ENCODE data around the gene JAKMIP1.

DNA sequence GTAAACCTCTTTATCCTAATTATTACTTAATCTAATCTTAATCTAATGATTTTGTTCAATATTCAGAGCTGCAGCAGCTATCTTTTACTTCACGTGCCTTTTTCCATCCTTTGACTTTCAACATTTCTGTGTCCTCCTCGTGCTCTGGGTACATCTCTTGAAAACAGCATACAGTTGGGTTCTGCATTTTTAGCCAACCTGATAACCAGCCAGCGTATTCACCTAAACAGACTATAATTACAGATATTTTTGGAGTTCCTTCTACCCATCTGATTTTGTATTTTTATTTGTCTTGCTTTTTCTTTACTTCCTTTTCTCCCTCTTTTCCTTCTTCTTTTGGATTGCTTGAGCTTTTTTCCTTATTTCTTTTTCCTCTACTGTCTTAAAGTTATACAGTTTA is 16.2 kb upstream of the JAKMIP1 start:
- no peak for TF ChIP-seq POLR2A (IDR thresholded peaks at IDR 0.05)
- TF ChIP-seq, protein P1, sequence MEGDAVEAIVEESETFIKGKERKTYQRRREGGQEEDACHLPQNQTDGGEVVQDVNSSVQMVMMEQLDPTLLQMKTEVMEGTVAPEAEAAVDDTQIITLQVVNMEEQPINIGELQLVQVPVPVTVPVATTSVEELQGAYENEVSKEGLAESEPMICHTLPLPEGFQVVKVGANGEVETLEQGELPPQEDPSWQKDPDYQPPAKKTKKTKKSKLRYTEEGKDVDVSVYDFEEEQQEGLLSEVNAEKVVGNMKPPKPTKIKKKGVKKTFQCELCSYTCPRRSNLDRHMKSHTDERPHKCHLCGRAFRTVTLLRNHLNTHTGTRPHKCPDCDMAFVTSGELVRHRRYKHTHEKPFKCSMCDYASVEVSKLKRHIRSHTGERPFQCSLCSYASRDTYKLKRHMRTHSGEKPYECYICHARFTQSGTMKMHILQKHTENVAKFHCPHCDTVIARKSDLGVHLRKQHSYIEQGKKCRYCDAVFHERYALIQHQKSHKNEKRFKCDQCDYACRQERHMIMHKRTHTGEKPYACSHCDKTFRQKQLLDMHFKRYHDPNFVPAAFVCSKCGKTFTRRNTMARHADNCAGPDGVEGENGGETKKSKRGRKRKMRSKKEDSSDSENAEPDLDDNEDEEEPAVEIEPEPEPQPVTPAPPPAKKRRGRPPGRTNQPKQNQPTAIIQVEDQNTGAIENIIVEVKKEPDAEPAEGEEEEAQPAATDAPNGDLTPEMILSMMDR (IDR thresholded peaks at IDR 0.05) = no peak
